T-helper 1 cell (primary cell): ENCODE results near the gene CDCA8.
"Not testable (repeated sequence)": the region's sequence is repeated elsewhere in the genome, so short reads cannot be mapped to it uniquely, and the experiment has no call there.

Experiments
- DNase-seq, 5 donors: peaks; one replicate each; pipeline ENCODE4 v3.0.0-alpha.2; 2012 to 2020

CDCA8 gene

GRCh38 chr1:37718181-37718900, 26.0 kb downstream of the CDCA8 start:
- no peak for DNase-seq

DNA sequence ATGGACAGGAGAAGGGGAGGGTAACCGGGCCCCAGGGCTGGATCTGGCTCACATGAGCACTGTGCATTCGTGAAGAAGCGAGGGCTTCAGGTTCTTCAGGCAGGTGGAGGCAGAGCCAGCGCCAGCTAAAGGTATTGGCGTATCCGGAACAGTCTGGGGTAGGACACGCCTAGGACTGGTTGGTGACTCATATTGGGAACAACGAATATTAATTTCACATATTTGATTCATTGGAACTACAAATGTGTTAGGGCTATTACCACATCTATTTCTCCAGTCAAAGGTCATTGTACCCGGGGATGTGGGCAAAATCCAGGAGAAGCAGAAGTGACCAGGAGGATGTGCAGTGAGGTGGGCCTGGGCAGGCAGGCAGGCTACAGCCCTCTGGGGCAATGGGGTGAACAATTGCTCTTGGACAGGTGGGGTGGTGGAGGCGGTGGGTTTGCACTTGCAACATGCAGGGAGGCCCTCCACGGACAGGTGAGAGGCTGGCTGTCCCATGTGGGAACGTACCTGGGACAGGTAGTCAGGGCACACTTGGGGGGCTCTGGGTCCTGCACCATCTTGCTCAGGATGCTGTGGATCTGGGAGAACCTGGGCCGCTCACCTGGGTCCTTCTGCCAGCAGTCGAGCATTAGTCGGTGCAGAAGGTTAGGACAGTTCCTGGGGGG, 26.7 kb downstream of the CDCA8 start:
- DNase-seq: no peak

DNA sequence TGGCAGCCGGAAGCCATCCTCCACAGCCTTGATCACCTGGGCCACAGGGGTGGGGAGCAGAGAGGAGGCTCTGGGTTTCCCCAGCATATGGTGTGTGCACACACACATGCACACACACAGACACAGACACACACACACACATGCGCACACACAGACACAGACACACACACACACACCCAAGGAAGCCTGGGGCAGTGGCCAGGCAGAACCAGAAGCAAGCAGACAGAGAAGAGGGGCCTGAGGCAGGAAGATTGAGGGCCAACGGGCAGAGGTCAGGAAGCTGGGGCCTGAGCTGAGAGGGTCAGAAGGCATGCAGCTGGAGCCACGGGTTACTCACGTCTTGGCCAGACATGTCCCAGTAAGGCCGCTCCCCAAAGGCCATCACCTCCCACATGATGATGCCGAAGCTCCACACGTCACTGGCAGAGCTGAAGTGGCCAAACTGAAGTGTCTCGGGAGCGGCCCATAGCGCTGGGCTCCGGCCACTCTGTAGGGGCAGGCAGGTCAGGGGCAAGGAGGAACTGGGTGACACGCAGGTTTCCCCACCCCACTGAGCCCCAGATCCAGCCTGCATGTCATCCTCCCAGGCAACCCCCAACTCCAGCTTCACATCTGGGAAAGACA, 27.4 kb downstream of the CDCA8 start:
- DNase-seq: no peak

DNA sequence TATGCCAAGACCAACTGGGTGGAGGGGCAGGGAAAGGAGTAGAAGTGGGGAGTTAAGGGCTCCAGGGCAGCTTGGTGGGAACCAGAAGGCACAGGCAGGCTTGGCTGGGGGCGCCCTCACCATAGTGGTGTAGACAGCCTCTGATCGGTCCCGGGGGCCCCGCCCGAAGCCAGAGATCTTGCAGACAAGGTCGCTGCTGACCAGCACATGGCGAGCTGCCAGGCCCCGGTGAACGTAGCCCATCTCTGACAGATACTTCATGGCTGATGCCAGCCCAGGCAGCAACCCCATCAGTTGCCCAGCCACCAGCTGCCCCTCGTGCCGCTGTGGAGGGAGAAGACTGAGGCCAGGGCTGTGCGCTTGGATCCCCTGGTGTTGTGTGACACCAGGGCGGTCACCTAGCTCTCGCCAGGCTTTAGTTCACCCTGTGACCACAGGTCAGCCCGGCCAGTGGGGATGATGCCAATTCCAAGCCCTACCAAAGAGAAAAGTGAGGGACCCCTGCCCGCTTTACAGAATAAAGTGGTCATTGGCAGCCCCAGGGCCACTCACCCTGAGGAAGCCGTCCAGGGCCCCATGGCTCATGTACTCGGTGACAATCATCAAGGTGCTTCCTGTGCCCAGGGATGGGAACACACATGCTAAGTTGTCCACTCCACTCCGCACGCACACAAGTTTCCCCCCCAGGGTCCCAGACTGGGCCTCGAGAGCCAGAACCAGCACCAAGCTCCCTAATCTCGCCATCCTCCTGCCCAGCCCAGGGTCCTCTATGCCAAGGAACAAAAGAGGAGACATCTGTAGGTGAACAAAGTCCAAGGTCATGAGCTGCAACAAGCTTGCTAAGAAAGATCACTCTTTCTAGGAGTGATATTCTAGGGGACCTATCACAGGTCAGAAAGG, 28.2 kb downstream of the CDCA8 start:
- no peak for DNase-seq

DNA sequence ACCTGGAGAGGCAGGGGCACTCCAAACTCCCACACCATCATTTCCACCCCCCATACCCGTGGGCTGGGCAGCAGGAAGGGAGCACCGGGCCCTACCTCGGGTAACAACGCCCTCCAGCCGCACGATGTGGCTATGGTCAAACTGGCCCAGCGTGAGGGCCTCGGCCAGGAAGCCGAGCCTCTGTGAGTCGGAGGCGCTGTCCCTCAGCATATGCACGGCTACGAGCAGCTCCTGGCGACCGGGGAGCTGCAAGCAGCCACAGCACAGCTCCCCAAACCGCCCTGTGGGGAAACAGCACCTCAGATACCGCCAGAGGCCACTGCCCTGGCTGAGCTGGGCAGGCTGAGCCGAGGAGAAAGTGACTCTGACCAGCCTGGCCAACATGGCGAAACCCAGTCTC, 29.2 kb downstream of the CDCA8 start:
- no peak for DNase-seq

- DNase-seq: no peak
Measured at GRCh38 chr1:37722181-37723071, 30.1 kb downstream of the CDCA8 start.

DNA sequence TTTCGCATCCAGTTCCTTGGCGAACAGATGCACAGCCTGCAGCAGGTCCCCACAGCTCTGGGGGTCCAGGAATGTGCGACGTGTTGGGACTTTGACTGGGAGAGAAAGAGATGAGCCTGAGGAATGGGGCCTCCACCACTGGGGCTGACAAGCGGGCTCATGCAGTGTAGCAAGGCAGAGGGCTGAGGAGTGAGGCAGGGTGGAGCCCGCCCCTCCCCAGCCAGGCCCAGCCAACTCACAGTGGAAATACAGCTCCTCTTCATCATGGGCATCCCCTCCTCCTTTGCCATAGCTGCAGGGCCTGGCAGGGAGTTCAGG, 30.7 kb downstream of the CDCA8 start:
- no peak for DNase-seq

GRCh38 chr1:37723390-37724078, 31.2 kb downstream of the CDCA8 start:
- DNase-seq: no peak

DNA sequence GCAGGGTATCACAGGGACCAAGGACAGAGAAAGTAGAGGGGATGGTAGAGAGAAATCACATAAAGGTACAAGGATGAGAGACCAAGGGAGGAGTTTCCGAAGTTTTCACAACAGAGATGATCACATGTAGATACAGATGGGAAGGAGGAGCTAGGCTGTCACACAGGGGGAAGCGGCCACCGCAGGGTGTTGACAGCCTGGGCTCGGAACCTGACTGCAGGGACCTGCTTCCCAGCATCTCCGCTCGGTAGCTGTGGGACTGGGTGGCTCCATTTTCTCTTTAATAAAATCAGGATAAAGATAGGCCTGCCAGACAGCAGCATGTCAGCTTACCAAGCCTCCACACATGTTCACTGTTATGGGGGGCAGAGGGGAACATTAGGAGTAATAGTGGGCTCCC, 32.3 kb downstream of the CDCA8 start:
- DNase-seq: no peak

DNA sequence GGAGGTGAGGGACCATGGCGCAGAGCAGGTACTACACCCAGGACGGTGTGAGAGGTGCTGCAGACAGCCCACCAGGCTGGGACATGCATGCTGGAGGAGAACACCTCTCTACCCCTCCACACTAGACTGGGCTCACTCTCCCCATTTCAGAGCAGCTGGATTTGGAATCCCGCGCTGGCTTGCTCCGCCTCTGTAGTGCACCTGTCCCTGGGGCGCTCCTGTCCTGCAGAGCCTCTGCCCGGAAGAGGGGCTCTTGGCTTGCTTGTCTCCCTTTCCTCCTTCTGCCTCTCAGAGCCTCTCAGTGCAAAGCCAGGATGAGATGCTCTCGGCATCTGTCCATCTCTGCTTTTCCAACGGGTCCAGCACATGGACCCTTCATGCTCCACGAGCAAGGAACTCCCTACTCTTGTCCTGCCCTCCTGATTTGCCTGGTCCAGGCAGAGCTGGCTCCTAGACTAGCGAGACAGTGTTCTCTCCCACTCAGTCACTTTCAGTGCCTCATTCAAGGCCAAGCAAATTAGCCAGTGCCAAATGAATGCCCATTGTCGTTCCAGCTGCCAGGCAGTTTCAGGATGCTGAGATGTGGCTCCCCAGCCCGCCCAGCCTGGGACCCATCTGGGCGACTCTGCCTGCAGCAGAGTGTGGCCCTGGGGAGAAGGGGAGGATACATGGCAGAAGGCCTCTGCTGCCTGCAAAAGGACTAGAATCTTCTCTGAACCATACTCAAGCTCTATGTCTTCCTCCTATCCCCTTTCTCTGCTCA, 33.7 kb downstream of the CDCA8 start:
- no peak for DNase-seq

GRCh38 chr1:37726751-37727585, 34.7 kb downstream of the CDCA8 start:
- no peak for DNase-seq

DNA sequence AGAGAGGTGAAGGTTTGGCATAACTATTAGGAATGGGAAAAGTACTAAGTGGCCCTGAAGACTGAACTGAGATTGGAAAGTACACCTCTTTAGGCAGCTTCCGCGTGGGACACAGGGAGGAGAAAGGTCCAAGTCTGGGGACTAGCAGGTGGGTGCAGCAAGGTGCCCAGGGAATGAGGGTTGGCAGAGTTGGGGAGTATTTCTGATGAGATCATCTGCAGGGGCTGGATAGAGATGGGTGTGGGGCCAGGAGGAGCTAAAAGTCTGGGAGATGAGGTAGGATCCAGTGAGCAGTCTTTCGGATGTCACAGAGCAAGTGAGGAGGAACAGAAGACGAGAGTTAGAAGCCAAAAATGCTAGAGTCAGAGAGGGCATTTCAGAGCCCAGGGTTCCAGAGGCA, 36.1 kb downstream of the CDCA8 start:
- DNase-seq: no peak

- no peak for DNase-seq
Measured at GRCh38 chr1:37730376-37730775, 38.1 kb downstream of the CDCA8 start.

- no peak for DNase-seq
Measured at GRCh38 chr1:37731312-37732019, 39.1 kb downstream of the CDCA8 start.

GRCh38 chr1:37732111-37732780, 39.9 kb downstream of the CDCA8 start:
- DNase-seq: no peak

- no peak for DNase-seq
Measured at GRCh38 chr1:37734629-37735591, 42.6 kb downstream of the CDCA8 start.

DNA sequence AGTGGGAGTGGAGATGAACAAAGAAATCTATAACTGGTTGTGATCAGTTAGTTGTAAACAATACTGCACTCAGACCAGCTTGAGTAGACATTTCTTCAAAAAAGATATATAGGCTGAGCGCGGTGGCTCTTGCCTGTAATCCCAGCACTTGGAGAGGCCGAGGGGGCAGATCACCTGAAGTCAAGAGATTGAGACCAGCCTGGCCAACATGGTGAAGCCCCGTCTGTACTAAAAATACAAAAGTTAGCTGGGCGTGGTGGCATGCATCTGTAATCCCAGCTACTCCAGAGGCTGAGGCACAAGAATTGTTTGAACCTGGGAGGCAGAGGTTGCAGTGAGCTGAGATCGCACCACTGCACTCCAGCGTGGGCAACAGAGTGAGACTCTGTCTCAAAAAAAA, 45.7 kb downstream of the CDCA8 start:
- not testable (repeated sequence) for DNase-seq
